CD1c-positive myeloid dendritic cell (primary cell): ENCODE data around the gene FPGS.

Experiments
- DNase-seq: peaks from one replicate; pipeline ENCODE4 v3.0.0-alpha.2; 2016; ENCODE audit errors: extremely low spot score

The FPGS gene

DNA sequence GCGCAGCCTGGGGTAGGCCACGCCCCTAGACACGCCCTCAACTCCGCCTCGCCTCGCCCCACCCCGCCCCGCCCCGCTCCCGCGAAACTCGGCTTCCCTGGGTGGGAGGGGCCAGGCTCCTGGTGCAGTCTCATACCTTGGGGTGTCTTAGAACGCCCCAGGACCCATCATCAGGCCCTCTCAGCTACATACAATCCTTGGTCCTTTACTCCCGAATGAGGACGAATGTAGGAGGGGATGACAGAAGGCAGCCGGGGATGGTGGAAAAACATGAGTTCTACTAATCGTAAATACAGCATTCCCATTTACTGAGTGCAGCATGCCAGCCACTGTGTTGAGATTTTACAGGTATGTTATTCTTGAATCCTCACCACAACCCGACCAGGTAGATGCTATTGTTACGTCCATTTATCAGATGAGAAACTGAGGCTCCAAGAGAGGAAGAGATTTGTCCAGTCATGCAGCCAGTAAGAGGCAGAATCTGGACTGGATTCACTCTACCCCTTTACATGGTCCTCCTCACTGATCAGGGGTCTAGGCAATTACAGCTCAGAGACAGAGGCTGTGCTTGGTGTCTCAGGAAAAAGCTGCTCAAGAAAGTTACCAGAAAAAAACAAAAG is 31.0 kb upstream of the FPGS start:
- no peak for DNase-seq

DNA sequence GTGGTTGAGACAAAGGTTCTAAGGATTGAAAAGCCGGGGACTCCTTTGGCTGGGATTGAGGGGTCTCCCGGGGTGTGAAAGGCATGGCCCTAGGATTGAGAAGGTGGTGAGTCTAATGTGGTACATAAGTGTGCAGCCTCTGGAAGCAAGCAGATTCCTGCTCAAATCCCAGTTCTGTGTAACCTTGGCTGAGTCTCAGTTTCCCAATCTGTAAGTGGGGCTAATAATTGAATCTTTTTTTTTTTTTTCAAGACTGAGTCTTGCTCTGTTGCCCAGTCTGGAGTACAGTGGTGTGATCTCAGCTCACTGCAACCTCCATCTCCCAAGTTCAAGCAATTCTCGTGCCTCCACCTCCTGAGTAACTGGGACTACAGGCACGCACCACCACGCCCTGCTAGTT is 30.1 kb upstream of the FPGS start:
- no peak for DNase-seq

DNA sequence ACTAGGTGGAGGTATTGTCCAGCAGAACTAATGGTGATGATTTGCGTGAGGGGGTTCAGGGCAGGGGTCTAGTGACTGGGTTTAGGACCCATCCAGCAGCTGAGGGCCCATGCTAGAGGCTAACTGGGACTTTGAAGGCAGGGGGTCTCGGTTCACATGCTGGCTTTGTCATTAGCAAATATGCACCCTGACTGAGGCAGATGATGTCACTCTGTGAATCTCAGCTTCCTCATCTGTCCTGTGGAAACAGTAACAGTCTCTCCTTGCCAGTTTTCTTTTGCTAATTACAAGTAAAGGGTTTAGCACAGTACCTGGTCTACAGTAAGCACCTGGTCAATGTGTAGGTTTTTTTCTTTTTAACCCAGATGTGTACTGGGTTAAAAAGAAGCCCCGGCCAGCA is 29.4 kb upstream of the FPGS start:
- peak; percentile 33 for DNase-seq

DNA sequence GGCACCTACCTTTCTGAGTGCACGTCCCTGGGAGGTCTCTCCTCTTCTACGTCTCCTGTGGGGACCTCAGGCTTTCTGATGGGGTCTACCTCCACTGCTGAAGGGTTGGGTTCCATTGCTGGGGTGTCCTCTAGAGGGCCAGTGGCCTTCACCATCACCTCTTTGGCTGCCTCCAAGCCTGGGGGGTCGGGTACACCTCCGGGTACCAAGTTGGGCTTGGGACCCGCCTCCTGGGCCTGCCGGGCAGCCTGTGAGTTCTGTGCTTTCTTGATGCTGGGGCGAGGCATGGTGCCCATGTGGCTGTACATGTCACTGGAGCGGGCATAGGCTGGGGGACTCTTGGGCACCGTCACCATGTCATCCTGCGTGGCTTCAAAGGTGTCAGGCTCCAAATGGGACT is 28.7 kb upstream of the FPGS start:
- DNase-seq, result no peak

DNA sequence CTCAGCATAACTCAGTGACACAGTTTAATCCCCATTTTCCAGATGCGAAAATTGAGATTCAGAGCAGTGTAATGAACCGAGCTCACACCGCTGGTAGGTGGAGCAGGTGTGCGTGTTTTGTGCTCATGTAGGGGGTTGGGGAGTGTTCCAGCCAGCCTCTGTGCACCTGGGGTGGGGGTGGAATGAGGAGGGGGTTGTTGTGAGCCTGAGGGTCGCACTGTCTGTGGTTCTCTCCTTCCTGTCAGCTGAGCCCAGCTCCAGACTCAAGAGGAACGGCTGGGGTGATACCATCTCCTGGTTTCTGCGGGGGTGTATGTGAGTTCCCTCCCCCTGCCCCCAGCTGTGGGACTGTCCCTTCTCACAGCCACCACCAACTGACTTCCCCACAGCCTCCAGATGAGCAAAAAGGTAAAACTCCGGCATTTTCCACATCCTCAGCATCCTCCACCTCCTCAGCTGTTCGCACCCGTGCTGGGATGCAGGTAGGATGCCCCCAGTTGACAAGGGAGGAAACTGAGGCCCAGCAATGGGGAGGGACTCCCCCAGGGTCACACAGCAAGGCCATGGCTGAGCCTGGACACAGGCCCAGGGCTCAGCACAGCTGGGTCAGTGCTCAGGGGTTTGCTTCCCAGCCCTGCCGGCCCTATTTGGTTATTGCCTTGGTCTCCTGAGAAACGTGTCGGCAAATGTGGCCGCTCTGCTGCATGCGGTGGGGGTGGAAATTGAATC is 26.3 kb upstream of the FPGS start:
- DNase-seq, result peak; percentile 85

DNA sequence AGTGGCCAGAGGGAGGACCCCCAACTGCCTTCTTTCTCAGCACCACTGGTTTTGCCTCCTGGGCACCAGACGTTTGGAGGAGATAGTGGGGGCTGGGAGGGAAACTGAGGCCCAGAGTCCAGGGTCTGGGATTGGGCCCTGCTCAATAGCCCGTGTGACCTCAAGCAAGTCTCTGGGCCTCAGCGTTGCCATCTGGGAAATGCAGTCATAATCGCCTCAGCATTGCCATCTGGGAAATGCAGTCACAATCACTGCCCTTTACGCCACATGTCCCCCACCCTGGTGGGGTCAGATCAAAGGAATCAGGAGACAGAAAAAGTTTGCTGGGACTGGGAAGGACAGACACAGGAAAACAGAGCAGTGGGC is 25.8 kb upstream of the FPGS start:
- DNase-seq, result no peak

DNA sequence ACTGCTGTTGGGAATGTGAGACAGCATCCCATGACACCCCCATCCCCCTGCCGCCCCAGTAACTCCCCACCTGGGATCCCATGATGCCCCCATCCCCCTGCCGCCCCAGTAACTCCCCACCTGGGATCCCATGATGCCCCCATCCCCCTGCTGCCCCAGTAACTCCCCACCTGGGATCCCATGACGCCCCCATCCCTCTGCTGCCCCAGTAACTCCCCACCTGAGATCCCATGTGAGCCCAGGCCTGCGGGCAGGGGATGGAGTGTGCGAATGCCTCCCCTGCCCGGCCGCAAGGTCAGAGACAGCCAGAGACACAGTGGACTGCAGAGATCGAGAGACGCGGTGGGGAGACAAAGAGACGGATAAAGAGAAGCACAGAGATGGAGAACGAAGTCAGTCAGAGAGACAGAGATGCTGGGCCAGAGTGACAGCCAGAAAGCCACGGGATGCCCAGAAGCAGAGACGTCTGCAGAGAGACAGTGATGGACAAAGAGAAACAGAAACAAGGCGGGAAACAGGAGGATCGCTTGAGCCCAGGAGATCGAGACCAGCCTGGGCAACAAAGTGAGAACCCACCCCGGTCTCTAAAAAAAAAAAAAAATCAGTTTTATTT is 25.2 kb upstream of the FPGS start:
- DNase-seq, result no peak

DNA sequence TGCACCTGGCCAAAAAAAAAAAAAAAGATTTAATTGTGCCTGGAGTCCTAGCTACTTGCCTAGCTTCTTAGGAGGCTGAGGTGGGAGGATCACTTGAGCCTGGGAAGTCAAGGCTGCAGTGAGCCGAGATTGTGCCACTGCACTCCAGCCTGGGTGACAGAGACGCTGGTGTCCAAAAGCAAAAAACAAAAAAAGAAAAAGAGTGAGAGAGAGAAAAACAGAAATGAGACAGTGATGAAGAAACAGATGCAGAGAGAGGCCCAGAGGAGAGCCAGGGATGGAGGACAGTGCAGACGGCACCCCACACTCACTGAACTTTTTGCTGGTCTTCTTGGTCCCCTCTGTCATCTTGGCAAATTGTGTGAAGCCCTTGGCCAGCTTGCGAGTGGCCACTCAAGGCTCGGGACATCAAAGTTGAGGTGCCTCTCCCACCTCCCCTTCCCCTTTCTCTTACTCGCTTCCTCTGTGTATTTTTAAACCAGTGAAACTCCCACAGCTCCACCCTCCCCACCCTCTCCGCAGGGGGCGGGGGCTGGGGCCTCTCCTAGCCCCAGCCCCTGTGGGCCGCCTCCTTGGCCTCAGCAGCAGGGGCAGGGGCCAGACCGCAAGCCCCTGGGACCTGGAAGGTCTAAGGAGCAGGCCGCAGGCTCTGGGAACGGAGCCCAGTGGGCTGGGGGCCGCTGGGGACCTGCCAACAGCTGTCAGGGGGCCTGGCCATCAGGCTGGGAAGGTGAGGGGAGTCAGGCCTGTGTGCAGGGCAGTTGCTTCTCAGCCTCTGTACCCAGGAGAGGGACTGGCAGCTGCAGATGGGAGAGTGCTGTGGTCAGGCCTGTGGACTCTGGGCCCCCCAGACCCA is 24.2 kb upstream of the FPGS start, which contains the start of gene SH2D3C:
Gene SH2D3C, minus strand, starts transcription at position 387 of the 856 bp plus-strand sequence. Its CDS starts 39 bp downstream, at position 348.
- DNase-seq, result peak; percentile 82

DNA sequence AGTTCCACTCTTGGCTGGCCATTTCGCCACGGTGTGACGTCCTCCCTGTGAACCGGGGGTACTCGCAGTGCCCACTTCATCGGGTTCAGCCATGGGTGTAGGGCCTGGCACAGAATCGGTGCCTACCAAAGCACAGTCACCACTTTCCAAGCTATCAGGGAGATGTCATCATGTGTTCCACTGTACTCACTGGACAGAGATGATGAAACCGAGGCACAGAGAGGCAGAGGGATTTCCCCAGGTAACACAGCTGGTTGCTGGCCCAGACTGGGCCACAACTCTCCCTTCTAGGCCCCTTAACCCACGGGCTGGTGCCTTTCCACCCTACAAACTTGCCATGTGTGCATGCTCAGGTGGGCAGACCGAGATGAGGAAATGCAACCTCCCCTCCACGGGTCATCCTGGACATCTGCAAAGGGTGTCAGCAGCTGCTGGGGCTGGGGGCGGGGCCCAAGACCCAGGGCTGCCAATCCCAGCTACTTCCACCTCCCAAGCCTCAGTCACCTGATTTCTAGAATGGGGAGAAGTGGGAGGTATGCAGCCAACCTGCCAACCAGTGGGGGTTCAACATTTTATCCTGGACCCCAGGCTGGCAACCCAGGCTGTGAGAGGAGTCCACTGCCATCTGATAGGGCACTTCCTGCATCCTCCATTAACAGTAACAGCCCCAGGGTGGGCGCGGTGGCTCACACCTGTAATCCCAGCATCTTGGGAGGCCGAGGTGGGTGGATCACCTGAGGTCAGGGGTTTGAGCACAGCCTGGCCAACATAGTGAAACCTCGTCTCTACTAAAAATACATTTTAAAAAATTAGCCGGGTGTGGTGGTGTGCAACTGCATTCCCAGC is 23.3 kb upstream of the FPGS start:
- peak; percentile 79 for DNase-seq

DNA sequence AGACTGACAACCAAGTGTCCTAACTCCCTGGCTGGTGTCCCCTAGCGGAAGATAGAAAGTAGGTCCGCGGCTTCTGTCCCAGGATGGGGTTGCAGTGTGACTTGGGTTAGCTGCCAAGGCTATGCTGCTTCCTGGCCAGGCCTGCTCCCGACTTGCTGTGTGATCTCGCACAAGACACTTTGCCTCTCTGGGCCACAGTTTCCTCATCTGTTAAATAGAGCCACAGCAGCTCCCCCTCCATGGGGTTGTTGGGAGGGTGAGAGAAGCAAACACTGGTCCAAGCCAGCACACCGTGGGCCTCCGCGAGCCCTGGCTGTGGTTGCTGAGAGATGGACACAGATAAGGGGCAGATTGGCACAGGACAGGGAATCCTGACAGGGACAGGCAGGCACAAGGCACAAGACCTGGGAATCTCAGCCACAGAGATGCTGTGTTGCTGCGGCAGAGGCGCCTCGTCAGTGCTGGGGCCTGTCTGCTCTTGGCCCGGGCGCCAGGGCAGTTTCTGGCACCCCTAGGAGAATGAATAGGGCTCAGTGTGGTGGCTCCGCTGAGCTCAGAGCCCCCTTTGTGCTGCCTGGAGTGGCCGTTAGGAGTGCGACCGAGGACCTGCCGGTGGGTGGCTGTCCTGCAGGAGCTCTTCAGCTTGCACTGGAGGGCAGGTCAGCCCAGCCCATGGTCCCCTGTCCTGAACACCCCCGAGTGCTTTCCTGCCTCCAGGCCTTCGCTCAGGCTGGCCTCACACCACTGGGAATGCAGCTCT is 22.4 kb upstream of the FPGS start:
- DNase-seq, result peak; percentile 21

DNA sequence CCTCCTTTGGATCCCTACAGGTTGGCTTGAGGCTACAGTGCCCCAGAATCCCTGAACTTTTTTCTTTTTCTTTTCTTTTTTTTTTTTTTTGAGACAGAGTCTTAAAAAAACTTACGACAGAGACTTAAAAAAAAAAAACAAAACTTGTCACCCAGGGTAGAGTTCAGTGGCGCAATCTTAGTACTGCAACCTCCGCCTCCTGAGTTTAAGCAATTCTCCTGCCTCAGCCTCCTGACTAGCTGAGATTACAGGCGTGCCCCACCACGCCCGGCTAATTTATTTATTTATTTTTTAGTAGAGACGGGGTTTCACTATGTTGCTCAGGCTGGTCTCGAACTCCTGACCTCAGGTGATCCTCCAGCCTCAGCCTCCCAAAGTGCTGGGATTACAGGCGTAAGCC is 21.8 kb upstream of the FPGS start:
- DNase-seq, result peak; percentile 80

DNA sequence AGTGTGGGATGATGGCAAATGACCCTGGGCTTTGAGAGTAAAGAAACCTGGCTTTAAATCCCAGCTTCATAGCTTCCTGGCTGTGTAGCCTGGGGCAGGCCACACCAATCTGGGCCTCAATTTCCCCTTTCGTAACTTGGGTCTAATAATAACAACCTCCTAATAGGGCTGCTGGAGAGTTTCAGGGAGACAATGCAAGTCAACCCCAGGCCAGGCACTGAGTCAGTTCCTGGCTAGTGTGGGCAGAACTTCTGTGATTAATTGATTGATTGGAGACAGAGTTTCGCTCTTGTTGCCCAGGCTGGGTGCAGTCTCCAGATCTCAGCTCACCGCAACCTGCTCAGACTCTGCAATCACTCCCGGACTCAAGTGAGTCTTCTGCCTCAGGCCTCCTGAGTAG is 20.9 kb upstream of the FPGS start:
- DNase-seq, result peak; percentile 46

DNA sequence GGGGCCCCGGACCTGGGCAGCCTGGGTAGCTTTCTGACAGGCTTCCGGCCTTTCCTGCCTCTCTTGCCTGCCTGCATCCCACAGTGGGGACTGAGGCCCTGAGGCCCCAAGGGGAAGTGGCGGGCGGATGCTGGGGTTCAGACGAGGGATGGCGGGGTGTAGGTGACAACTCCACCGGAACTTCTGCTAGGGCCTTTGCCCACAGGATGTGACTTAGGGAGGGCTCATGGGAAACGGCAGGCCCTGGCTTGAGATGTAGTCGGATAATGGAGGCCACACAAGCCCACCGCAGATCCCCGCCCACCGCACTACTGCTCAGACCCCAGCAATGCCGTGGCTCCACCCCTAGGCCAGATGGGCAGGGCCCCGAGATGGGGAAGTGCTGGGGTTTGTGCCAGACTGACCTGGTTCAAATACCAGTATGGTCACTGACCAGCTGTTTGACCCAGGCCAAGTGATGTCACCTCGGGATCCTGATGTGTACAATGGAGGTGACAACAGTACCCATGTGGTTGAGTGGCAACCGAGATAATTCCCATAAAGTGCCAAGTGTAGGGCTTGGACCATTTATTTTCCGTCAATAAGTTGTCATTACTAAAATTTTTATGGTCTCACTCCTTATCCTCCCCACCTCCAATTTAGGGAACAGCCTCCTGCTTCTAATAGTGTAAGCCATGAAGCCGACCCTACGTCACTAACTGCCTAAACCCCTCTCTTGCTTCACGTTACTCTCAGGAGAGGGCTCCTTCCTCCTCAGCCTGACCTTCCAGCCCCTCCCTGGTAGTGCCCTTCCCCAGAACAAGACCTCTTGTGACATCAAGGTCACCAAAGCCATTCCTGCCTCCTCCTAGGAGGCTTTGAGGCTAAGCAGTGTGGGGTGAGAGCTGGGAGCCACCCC is 19.3 kb upstream of the FPGS start:
- DNase-seq, result peak; percentile 84

DNA sequence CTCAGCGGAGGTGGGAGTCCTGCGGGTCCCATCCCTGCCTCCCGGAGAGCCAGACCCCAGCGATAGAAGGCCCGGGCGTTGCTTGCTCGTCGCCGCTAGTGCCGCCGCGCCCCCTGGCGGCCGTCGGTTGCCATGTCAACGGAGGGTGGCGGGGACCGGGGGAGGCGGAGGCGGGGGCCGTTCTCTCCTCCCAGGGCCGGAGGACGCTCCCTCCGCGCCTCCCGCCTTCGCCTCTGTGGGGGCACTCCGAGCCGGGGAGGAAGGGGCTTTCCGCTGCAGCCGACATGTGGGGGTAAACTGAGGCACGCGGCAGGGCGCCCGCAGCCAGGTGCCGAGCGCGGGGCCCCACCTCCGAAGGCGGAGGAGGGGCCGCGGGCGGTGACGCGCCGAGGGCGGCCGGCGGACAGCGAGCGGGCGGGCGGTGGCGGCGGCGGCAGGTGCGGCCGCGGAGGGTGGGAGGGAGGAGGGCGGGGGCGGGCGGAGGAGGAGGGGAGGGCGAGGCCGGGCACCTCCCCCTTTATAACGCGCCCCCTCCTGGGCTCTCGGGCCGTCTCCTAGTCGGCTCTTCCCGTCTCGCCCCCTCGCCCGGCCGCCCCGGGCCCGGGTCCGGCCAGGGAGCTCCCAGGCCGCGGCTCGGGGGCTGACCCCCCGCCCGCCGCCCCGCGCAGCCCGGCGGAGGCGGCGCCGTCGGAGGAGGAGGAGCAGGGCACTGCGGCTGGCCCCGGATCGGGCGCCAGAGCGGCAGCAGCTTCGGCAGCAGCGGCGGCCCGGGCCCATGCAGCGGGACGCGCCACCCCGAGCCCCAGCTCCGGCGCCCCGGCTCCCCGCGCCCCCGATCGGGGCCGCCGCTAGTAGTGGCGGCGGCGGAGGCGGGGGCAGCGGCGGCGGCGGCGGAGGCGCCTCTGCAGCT is 17.4 kb upstream of the FPGS start:
- DNase-seq, result peak; percentile 90

DNA sequence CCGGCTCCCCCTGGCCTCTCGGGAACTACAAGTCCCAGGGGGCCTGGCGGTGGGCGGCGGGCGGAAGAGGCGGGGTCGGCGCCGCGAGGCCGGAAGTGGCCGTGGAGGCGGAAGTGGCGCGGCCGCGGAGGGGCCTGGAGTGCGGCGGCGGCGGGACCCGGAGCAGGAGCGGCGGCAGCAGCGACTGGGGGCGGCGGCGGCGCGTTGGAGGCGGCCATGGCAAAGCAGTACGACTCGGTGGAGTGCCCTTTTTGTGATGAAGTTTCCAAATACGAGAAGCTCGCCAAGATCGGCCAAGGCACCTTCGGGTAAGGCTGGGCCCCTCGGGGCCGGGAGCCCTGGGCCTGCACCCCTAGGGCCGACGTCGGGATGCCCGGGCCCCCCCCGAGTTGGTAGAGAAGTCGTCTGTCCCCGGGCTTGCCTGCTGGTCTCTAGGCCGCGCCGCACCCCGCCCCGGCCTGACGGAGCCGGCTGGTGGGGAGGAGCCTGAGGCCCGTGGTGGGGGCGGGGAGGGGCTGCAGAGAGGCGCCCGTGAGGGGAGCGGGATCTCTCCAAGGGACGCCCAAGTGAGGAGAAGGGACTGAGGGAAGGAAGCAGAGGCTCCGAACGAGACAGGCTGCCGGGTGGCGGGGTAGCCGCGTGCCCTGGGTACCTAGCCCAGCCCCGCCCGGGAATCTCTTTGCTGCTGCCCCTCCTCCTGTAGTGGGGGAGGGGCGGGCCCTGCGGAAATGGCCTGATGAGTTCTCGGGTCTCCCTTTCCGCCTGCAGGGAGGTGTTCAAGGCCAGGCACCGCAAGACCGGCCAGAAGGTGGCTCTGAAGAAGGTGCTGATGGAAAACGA is 16.5 kb upstream of the FPGS start, which contains the start of gene CDK9:
Gene CDK9, plus strand, starts transcription at position 102 of the 840 bp plus-strand sequence. Its CDS starts 115 bp downstream, at position 217.
- DNase-seq, result peak; percentile 95

DNA sequence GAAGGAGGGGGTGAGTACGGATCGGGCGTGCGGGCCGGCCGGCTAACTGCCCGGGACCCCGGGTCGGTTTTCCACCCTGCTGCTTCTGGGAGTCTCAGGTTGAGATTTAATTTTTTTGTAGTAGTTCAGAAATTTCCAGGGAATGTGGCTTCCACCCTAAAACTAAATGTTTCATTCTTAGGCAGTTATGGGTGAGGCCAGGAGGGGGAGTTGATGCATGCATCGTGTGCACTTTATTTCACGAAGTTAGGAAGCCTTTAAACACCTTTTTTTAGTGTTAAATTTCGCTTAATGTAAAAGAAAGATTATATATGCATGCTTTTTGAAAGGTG is 15.9 kb upstream of the FPGS start:
- peak; percentile 16 for DNase-seq

DNA sequence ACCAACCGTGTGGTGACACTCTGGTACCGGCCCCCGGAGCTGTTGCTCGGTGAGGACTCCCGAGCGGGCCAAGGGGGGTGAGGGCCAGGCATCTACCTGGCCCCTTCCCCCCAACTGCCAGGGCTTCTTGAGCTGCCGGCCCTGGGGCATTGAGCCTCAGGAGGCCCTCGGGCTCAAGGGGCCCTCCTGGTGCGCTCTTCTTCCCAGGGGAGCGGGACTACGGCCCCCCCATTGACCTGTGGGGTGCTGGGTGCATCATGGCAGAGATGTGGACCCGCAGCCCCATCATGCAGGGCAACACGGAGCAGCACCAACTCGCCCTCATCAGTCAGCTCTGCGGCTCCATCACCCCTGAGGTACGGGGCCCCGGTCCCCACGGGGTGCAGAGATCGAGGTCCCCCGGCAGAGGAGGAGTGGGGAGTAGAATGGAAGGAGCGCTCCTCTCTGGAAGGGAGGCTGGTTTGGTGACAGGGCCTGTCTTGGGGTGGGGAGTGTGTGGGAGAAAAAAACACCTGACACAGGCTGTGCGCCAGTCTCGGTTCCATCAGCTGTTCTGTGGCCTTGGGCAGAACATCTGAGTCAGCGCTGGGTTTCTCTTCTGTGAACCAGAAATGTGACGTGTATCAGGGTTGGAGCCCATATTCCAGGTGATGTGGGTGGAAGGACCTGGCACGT is 14.2 kb upstream of the FPGS start:
- no peak for DNase-seq
